Lung (tissue), 12 donors: ENCODE measurements around the gene TANC1. TPM values are rescaled to one million over a fixed set of nuclear protein-coding genes. Genes with fewer than 3 reads are reported as not detected.

Experiments
- ATAC-seq: fragments of 200-7000 bp; cut with Tn5 transposase; one replicate; pipeline ENCODE4 v1.9.1; 2020; ENCODE audit warnings: moderate number of reproducible peaks; ENCODE audit not compliant: insufficient read depth, low FRiP score
- DNase-seq, 3 donors: peaks; one replicate each; pipeline ENCODE4 v3.0.0-alpha.2; 2013 to 2017
- H3K27ac ChIP-seq, 2 donors: one replicate each; pipeline ENCODE4 v1.5.1; 2013; ENCODE audit warnings: mild to moderate bottlenecking in 2 of 2, moderate library complexity in 2 of 2, control low read depth in 1 of 2, inconsistent platforms in 1 of 2, low read depth in 1 of 2, low read length in 1 of 2
- H3K27me3 ChIP-seq, 3 donors: one replicate each; pipeline ENCODE4 v1.5.1; 2013; ENCODE audit warnings: low read length in 2 of 3; ENCODE audit not compliant: control insufficient read depth in 3 of 3, insufficient read depth in 3 of 3
- H3K36me3 ChIP-seq, 4 donors: one replicate each; pipeline ENCODE4 v1.5.1; 2013; ENCODE audit warnings: low read length in 4 of 4, mild to moderate bottlenecking in 1 of 4, moderate library complexity in 1 of 4; ENCODE audit not compliant: control insufficient read depth in 4 of 4, insufficient read depth in 4 of 4
- H3K4me1 ChIP-seq, 5 donors: one replicate each; pipeline ENCODE4 v1.5.1; 2013; ENCODE audit warnings: low read length in 5 of 5, mild to moderate bottlenecking in 2 of 5, moderate library complexity in 1 of 5; ENCODE audit not compliant: control insufficient read depth in 5 of 5, insufficient read depth in 5 of 5
- H3K4me3 ChIP-seq: one replicate; pipeline ENCODE4 v1.5.1; 2013; ENCODE audit warnings: mild to moderate bottlenecking, control low read depth, moderate library complexity
- H3K9ac ChIP-seq, 2 donors: one replicate each; pipeline ENCODE4 v1.5.1; 2013; ENCODE audit warnings: low read length in 2 of 2, control low read depth in 1 of 2; ENCODE audit not compliant: insufficient read depth in 1 of 2
- H3K9me3 ChIP-seq, 4 donors: one replicate each; pipeline ENCODE4 v1.5.1; 2013; ENCODE audit warnings: low read length in 3 of 4, mild to moderate bottlenecking in 1 of 4, moderate library complexity in 1 of 4; ENCODE audit not compliant: control insufficient read depth in 4 of 4, insufficient read depth in 3 of 4
- CTCF ChIP-seq: IDR thresholded peaks from 2 replicates; pipeline ENCODE4 v1.5.1; 2012; ENCODE audit warnings: mild to moderate bottlenecking; ENCODE audit errors: control extremely low read depth, extremely low read depth
- WGBS, 2 donors: extraction: QIAGEN DNeasy Blood & Tissue Kit; methylation state at CpG; one replicate each; pipeline ENCODE4 v1.1.7; 2013; 5-methylcytosine and 5-hydroxymethylcytosine counted together
- polyA plus RNA-seq, 2 donors: library from polyadenylated mRNA; stranded (reverse); fragments of 200-250 nt; gene quantifications; one replicate each; pipeline ENCODE4 v1.2.1, GENCODE V29; 2013
- total RNA-seq, 2 donors: library from RNA; depleted of rRNA in 1 of 2; stranded (reverse); fragments of >200 nt in 1 of 2; gene quantifications; one replicate each; pipeline ENCODE4 v1.2.1, GENCODE V29; 2014 to 2021
- donor health status: control.
- donor health status: control.
- donor health status: Bipolar disorder and iron deficiency.
- donor health status: healthy.
- donor health status: DM: yes; HTN: yes; CAD: no.

Gene TANC1
- total and polyA plus RNA-seq, 4 donors, result 14.3 to 99.5 (median 37.3) TPM

GRCh38 chr2:159177357-159177756 lies 208.9 kb downstream of the TANC1 start:
- Histone ChIP-seq H3K9me3 (peaks cover 0 to 2% (median 0%) of the 10 kb centered on the region in 4 donors), H3K4me3 (no peak overlapping the region), H3K27me3 (no peaks in the 10 kb centered on the region), H3K9ac (no peak overlapping the region), H3K4me1 (peaks cover 0 to 7% (median under 1%) of the 10 kb centered on the region in 5 donors), H3K36me3 (peaks cover 12 to 49% (median 33%) of the 10 kb centered on the region in 4 donors), H3K27ac (no peak overlapping the region)
- DNase-seq (no peak), ATAC-seq (no peak)
- WGBS, 2 donors, result 85 to 89% methylated on average over 3 of the region's 3 CpGs
- TF ChIP-seq CTCF, result no peak

- DNase-seq (no peak), ATAC-seq (no peak)
- no peaks in the 10 kb centered on the region for H3K9me3 ChIP-seq
- no peak overlapping the region for H3K27ac ChIP-seq
- H3K9ac ChIP-seq, result no peak overlapping the region
- peaks cover 12 to 44% (median 34%) of the 10 kb centered on the region in 4 donors for H3K36me3 ChIP-seq
- no peak overlapping the region for H3K4me3 ChIP-seq
- H3K27me3 ChIP-seq, result no peaks in the 10 kb centered on the region
- TF ChIP-seq CTCF, result no peak
- WGBS, 2 donors, result 83 to 88% methylated on average over 7 of the region's 7 CpGs
- peaks cover 0 to 1% (median 0%) of the 10 kb centered on the region in 5 donors for H3K4me1 ChIP-seq
These were observed 209.5 kb downstream of the TANC1 start for GRCh38 chr2:159177957-159178356.

- peaks cover 12 to 45% (median 37%) of the 10 kb centered on the region in 4 donors for H3K36me3 ChIP-seq
These were observed 210.7 kb downstream of the TANC1 start for GRCh38 chr2:159179096-159179495.

More at GRCh38 chr2:159179096-159179495, 210.7 kb downstream of the TANC1 start:
- H3K4me1 ChIP-seq, result peaks cover 0 to 4% (median 0%) of the 10 kb centered on the region in 5 donors
- ATAC-seq, result no peak
- no peak overlapping the region for H3K4me3 ChIP-seq
- H3K27me3 ChIP-seq, result no peaks in the 10 kb centered on the region
- H3K9ac ChIP-seq, result no peak overlapping the region
- TF ChIP-seq CTCF, result no peak
- no peak for DNase-seq
- no peaks in the 10 kb centered on the region for H3K9me3 ChIP-seq
- H3K27ac ChIP-seq, result no peak overlapping the region
- 93% methylated on average over 8 of the region's 8 CpGs for WGBS, 2 donors
